Uterus (tissue), 2 donors: ENCODE results near the gene ABCD3.

Experiments
- CTCF ChIP-seq, 4 experiments: fragments of 200-600 bp in 2 of 4; fragments of 450-650 bp in 2 of 4; sonication (generic) in 2 of 4; IDR thresholded peaks; one replicate each; pipeline ENCODE4 v1.5.1; 2016 to 2019; ENCODE audit warnings: antibody characterized with exemption in 4 of 4, mild to moderate bottlenecking in 2 of 4, moderate library complexity in 1 of 4
- POLR2A ChIP-seq, 2 donors: fragments of 450-650 bp; IDR thresholded peaks; one replicate each; pipeline ENCODE4 v1.6.1; 2016; ENCODE audit warnings: antibody characterized with exemption in 2 of 2, mild to moderate bottlenecking in 1 of 2, moderate library complexity in 1 of 2

DNA sequence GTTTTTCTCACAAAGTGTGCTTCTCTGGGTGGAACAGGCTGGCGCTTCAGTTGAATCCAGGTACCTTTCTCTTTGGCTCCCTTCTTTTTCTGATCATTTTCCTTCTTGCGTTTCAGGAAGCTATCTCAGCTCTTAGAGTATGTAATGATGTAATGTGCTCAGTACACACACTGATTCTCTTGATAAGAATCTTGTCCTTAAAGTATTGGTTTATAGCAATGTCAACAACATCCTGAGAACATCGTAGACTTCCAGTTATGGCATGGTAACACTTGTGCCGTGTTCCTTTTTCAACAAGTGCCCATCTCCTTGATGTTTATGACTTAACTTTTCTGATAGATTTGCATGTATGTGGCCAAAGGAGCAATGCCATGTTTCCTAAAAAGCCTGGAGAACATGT, 11.7 kb upstream of the ABCD3 start:
- TF ChIP-seq POLR2A (IDR thresholded peaks at IDR 0.05) (no peak), CTCF (IDR thresholded peaks at IDR 0.05) (no peak)
